ENCODE measurements around the gene C2orf49. TPM values are rescaled to one million over a fixed set of nuclear protein-coding genes. Genes with fewer than 3 reads are reported as not detected.

C2orf49 gene
- total RNA-seq = 10 to 100 TPM; 19.9 to 20.0 TPM

GRCh38 chr2:105337122-105338019 lies at the start of gene C2orf49:
Gene C2orf49 (plus strand): TSS chr2:105337540. CDS start chr2:105337588, 48 bp downstream.
- ChIA-PET POLR2A (interaction anchor here (0.5 to 2.5 kb wide), 3 partner anchors 8 to 407 kb away, joined by 3 to 12 read pairs (median 5); partner anchors contain the start of gene TGFBRAP1), CTCF (interaction anchor here (0.7 kb wide), 1 partner anchor 241 kb away, joined by 3 read pairs; no protein-coding TSS in a partner anchor)

- ChIA-PET POLR2A (no interaction called here), CTCF (no interaction called here)
These were observed 49.6 kb upstream of the C2orf49 start for GRCh38 chr2:105287692-105288091.

- ChIA-PET POLR2A (no interaction called here), CTCF (no interaction called here)
These were observed 49.2 kb upstream of the C2orf49 start for GRCh38 chr2:105288133-105288532.

DNA sequence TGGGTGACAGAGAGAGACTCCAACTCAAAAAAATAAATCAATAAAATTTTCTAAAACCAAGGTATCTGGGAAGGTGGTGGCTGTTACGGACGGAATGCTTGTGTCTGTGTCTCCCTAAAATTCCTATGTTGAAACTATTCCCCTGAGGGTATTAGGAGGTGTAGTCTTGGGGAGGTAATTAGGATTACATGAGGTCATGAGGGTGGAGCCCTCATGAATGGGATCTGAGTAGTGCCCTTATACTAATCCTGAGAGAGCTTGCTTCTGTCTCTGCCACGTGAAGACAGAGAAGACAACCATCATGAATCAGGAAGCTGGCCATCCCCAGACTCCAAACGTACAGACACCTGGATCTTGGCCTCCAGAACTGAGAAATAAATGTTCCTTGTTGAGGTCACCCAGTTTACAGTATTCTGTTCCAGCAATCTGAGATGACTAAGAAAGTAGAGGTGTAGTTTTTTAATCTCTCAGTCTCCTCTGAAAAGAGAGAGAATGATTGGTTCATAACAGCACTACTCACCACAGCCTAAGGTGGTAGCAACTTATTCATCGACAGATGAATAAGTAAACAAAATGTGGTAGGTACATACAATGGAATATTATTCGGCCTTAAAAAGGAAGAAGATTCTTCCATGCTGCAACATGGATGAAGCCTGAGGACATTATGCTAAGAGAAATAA lies 46.2 kb upstream of the C2orf49 start:
- ChIA-PET CTCF (no interaction called here), POLR2A (no interaction called here)

- CTCF ChIA-PET = no interaction called here
These were observed 45.4 kb upstream of the C2orf49 start for GRCh38 chr2:105291981-105292380.

GRCh38 chr2:105294046-105294445 lies 43.3 kb upstream of the C2orf49 start:
- POLR2A ChIA-PET = no interaction called here

More at GRCh38 chr2:105291981-105292380, 45.4 kb upstream of the C2orf49 start:
- POLR2A ChIA-PET = no interaction called here

DNA sequence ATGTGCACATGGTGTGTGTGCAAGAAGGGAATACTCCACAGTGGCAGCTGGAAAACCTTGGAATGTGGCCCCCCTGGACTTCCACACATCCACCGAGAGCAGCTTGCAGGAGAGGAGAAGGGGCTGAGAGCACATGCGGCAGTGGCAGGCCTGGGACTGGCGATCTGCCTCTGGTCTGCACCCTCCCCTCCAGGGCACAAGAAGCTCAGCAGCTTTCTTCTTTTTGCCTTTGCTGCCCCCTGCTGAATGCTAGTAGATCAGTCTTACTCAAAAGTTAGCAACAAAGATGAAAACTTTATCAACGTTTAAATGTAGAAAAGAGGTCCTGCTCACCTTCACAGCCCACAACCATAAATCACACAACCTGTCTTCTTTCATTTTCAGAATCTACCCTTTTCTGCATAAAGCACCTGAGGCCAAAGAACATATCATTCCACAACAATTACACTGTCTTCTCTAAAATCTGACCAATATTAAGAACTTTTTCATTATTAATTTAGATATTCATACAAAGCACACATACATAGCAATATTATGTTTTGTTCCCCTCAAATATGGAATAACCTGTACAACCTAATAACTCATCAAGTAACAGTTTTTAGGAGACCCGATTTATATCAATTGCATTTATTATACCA lies 42.4 kb upstream of the C2orf49 start:
- POLR2A ChIA-PET = no interaction called here
- CTCF ChIA-PET = interaction anchor here (0.7 to 1.7 kb wide), 2 partner anchors 22 to 72 kb away, joined by 4 read pairs; no protein-coding TSS in a partner anchor

More at GRCh38 chr2:105294046-105294445, 43.3 kb upstream of the C2orf49 start:
- CTCF ChIA-PET = no interaction called here

GRCh38 chr2:105296017-105296611 lies 41.2 kb upstream of the C2orf49 start:
- ChIA-PET CTCF (interaction anchor here (1.7 kb wide), 1 partner anchor 21 kb away, joined by 4 read pairs; no protein-coding TSS in a partner anchor), POLR2A (no interaction called here)

DNA sequence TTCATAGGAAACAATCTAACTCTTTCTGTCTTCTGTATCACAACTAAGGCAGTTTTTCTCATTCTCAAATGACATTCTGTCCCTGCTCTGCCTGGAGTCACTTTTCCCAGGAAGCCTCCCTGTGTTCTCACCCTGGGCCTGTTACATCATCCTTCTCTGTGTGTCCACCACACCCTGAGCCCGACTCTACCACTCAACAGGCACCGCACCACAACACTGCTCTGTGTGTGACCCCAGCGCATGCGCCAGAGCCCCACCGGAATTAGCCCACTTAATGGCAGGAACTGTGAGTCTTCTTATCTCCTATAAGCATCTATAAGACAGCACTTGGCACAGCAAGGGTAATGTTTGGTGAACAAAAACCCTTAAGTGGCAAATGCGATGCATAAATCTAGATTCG lies 40.1 kb upstream of the C2orf49 start:
- POLR2A ChIA-PET = no interaction called here
- CTCF ChIA-PET = no interaction called here

DNA sequence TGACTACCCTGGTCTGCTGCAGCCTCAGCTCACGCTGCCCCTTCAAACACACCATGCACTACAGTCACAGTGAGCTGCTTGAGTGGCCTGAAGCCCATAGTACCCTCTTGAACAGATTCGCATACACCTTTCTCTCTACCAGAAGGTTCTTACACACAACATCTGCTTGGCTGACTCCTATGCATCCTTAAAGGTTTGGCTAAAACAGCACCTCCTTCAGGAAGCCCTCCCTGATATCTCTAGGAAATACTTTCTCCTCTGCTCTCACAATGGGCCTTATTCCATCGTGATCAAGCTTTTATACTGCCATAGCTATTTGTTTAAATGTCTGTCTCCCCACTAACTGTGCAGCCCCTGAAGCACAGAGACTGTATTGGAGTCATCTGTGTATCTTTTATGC lies 39.3 kb upstream of the C2orf49 start:
- CTCF ChIA-PET = no interaction called here

DNA sequence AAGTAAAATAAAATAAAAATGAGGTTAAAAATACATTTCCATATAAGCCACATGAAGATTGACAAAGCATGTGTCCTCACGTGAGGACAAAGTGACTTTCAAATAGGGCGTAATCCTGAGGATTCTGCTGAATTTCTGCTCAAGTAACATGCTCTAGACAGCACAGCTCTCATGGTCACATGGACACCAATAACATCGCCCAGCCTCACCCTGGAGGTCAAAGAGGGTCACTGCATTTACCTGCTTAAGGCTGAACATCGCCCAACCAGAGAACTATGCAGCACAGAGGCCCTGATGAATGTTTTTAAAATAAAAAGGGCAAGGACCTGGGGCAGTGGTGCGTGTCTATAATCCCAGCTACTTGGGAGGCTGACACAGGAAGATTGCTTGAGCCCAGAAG lies 38.0 kb upstream of the C2orf49 start:
- ChIA-PET CTCF (no interaction called here), POLR2A (no interaction called here)

More for the DNA sequence above, 39.3 kb upstream of the C2orf49 start:
- POLR2A ChIA-PET = no interaction called here

DNA sequence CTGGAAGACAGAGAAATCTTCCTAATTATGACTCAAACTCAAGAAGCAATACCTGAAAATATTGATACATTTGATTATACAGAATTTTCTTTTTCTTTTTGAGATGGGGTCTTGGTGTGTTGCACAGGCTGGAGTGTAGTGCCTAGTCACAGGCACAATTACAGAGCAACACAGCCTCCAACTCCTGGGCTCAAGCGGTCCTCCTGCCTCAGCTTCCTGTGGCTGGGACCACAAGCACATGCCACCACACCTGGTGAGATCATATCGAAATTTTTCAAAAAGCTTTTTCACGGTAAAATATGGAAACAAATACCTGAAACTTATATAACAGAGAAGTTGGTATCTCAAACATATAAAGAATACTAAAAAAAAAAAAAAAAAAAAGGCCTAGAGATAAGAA lies 35.7 kb upstream of the C2orf49 start:
- POLR2A ChIA-PET = no interaction called here
- CTCF ChIA-PET = no interaction called here

GRCh38 chr2:105307146-105307545 lies 30.2 kb upstream of the C2orf49 start:
- ChIA-PET POLR2A (no interaction called here), CTCF (no interaction called here)

- POLR2A ChIA-PET = no interaction called here
- CTCF ChIA-PET = no interaction called here
These were observed 29.8 kb upstream of the C2orf49 start for GRCh38 chr2:105307550-105307949.

DNA sequence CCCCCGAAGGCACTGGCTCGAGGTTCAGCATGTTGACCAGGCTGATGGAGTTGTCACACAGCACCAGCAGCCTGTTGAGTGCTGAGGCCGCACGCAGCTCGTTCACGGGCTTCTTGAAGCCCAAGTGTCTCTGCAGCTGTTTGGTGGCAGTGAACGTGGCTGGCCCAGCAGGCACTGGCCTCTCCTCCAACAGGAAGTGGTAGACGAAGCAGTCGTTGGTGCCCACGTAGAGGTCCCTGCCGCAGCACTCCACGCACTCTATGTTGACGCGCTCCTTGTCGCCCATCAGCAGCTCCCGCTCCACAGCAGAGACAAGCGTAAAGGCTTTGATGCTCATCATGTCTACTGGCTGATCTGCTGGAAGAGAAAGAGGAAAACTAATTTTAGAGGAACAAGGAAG lies 29.4 kb upstream of the C2orf49 start:
- CTCF ChIA-PET = no interaction called here

DNA sequence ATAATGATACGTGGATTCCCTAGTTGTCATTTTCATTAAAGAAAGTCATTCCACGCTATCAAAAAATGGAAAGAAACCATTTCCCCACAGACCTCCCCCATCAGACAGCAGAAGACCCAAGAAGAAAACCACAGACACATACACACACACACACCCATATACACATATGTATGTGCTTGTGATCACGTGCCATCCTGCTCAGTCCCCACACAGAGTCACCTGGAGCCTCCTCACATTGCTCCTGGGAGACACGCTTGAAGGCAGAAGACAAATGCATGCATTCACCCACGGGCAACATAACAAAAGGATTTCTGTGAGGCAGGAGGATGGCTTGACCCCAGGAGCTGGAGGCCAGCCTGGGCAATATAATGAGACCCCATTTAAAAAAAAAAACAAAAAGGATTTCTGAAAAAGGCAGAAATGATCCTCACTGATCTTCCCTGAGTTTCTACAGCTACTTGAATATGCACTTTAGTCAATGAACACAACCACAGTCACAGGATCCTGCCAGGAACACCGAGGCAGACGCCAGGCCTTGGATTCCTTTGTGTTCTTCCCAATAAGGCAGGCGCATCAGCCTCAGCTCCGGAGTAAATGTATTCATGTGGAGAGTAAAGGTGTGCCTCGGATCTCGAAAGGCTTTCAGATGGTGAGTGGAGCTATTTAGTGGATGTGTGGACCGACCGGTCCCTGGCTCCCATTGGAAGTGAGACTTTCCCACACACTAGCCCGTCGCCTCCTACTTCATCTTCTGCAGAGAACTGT lies 28.8 kb upstream of the C2orf49 start:
- CTCF ChIA-PET = interaction anchor here (1.4 kb wide), 1 partner anchor 19 kb away, joined by 3 read pairs; no protein-coding TSS in a partner anchor
- POLR2A ChIA-PET = no interaction called here

More for the DNA sequence above, 29.4 kb upstream of the C2orf49 start:
- POLR2A ChIA-PET = no interaction called here

DNA sequence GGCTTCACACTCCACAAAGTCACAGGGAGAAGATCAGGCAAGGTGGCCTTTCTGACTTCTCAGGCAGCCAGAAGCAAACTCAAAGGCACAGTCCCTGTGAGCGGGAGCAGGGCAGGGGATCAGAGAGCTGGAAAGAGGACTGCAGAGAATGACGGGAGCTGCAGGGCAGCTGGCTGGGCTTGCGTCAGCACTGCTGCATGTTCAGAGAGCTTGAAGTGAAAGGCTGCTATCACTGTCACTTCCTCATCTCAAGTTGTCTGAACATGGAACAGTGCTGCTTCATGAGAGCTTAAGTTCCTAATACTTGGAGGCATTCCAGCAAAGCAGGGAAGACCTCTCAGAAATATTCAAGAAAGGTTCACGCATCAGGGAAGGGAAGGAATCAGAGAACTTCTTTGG lies 28.2 kb upstream of the C2orf49 start:
- POLR2A ChIA-PET = no interaction called here
- CTCF ChIA-PET = interaction anchor here (1.4 kb wide), 1 partner anchor 18 kb away, joined by 3 read pairs; no protein-coding TSS in a partner anchor

GRCh38 chr2:105313877-105314276 lies 23.5 kb upstream of the C2orf49 start:
- CTCF ChIA-PET = no interaction called here
- POLR2A ChIA-PET = interaction anchor here (0.5 to 0.7 kb wide), 2 partner anchors 13 to 1200 kb away, joined by 3 to 6 read pairs; no protein-coding TSS in a partner anchor

- CTCF ChIA-PET = no interaction called here
- POLR2A ChIA-PET = no interaction called here
These were observed 22.0 kb upstream of the C2orf49 start for GRCh38 chr2:105315314-105315713.

Measured in activated CD8-positive, alpha-beta memory T cell treated with anti-CD3 and anti-CD28 coated beads for 36 hours (primary cell).